ACC112 (cell line): ENCODE results near the gene UGT2B7.
A peak's percentile ranks its signal among the peaks of the same experiment; 100 is the strongest.
"Not testable (repeated sequence)": the region's sequence is repeated elsewhere in the genome, so short reads cannot be mapped to it uniquely, and the experiment has no call there.

Source experiments
- H2AFZ ChIP-seq: fragments of 200-600 bp; sonication (generic); one replicate; pipeline ENCODE4 v1.6.0; 2017; ENCODE audit warnings: antibody characterized with exemption, low read length; ENCODE audit not compliant: unreplicated experiment
- H3K27ac ChIP-seq: fragments of 200-600 bp; sonication (generic); 2 replicates; pipeline ENCODE4 v1.5.1; 2014; ENCODE audit warnings: low read depth, mild to moderate bottlenecking, antibody characterized with exemption, low read length, moderate library complexity
- H3K27me3 ChIP-seq: fragments of 200-600 bp; sonication (generic); 2 replicates; pipeline ENCODE4 v1.6.1; 2014; ENCODE audit warnings: mild to moderate bottlenecking, antibody characterized with exemption, low read length, moderate library complexity, mixed read lengths; ENCODE audit not compliant: insufficient read depth
- H3K36me3 ChIP-seq: fragments of 200-600 bp; sonication (generic); 2 replicates; pipeline ENCODE4 v1.6.1; 2016; ENCODE audit warnings: mild to moderate bottlenecking, antibody characterized with exemption, low read length, moderate library complexity, mixed read lengths; ENCODE audit not compliant: insufficient read depth
- H3K4me1 ChIP-seq: fragments of 200-600 bp; sonication (generic); one replicate; pipeline ENCODE4 v1.6.1; 2016; ENCODE audit warnings: low read length, mixed read lengths; ENCODE audit not compliant: insufficient read depth, unreplicated experiment, control insufficient read depth
- H3K4me3 ChIP-seq: fragments of 200-600 bp; sonication (generic); 2 replicates; pipeline ENCODE4 v1.5.1; 2014; ENCODE audit warnings: mild to moderate bottlenecking, low read depth, low read length
- H3K79me2 ChIP-seq: fragments of 200-600 bp; sonication (generic); one replicate; pipeline ENCODE4 v1.6.0; 2016; ENCODE audit warnings: low read length; ENCODE audit not compliant: control insufficient read depth, unreplicated experiment, insufficient read depth

UGT2B7 gene

DNA sequence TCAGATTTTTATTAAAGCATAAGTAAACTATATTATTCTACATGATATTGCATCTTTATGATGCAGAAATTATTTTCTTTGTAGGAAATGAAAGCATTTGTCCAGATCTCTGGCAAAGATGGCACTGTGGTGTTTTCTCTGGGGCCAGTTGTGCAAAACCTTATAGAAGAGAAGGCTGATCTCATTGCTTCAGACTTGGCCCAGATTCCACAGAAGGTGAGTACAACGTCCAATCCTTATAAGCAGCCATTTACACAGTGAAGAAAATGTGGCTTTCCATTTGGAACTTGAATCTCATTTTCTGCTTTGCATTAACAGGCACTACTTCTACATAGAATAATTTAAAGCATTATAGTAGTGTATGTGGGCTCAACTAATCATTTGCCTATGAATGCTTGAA lies 6.9 kb upstream of the UGT2B7 start:
- no peaks in the 10 kb centered on the region for H3K79me2 ChIP-seq
- H3K4me1 ChIP-seq: peaks cover 18% of the 10 kb centered on the region
- H2AFZ ChIP-seq: no peak overlapping the region
- H3K27me3 ChIP-seq: no peaks in the 10 kb centered on the region
- H3K27ac ChIP-seq: no peak overlapping the region
- H3K36me3 ChIP-seq: no peaks in the 10 kb centered on the region
- H3K4me3 ChIP-seq: no peak overlapping the region

GRCh38 chr4:69092190-69092589 lies 4.1 kb upstream of the UGT2B7 start:
- Histone ChIP-seq H3K27ac (peak overlapping the region; percentile 65), H3K79me2 (no peaks in the 10 kb centered on the region), H3K4me1 (peaks cover 41% of the 10 kb centered on the region), H3K36me3 (no peaks in the 10 kb centered on the region), H3K27me3 (no peaks in the 10 kb centered on the region), H2AFZ (peak overlapping the region; percentile 71), H3K4me3 (0 out of 2 replicates have a peak overlapping the region, but pooled peaks have one; percentile 27)

- H3K36me3 ChIP-seq: no peaks in the 10 kb centered on the region
- no peak overlapping the region for H3K4me3 ChIP-seq
- H3K27ac ChIP-seq: no peak overlapping the region; the same call in 1 of the 2 replicates
- H3K79me2 ChIP-seq: no peaks in the 10 kb centered on the region
- no peaks in the 10 kb centered on the region for H3K27me3 ChIP-seq
- peaks cover 41% of the 10 kb centered on the region for H3K4me1 ChIP-seq
- H2AFZ ChIP-seq: peak overlapping the region; percentile 47
Observed at GRCh38 chr4:69092980-69093568, 3.2 kb upstream of the UGT2B7 start.

DNA sequence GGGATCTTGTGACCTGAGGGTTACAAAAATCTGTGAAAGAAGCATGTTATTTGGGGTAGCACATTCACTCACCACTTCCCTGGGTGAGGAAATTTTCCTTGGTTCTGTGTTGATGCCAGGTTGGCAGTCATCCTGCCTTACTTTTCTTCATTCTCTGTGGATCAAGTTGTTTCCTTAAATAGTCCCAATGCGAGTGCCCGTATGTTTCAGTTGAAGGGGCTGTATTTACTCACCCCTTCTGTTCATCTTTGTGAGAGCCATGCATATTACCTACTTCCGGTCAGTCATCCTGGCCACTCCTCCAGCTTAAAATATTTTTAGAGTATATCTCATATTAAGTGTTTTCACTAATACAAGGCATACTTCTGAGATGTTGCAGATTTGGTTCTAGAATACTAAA lies 2.6 kb upstream of the UGT2B7 start:
- Histone ChIP-seq H3K4me1 (peaks cover 41% of the 10 kb centered on the region), H2AFZ (no peak overlapping the region), H3K27ac (no peak overlapping the region), H3K36me3 (no peaks in the 10 kb centered on the region), H3K79me2 (no peaks in the 10 kb centered on the region), H3K4me3 (no peak overlapping the region), H3K27me3 (no peaks in the 10 kb centered on the region)

GRCh38 chr4:69095301-69095731 lies 958 bp upstream of the UGT2B7 start:
- Histone ChIP-seq H3K79me2 (no peaks in the 10 kb centered on the region), H3K27ac (peak overlapping the region; percentile 75)

DNA sequence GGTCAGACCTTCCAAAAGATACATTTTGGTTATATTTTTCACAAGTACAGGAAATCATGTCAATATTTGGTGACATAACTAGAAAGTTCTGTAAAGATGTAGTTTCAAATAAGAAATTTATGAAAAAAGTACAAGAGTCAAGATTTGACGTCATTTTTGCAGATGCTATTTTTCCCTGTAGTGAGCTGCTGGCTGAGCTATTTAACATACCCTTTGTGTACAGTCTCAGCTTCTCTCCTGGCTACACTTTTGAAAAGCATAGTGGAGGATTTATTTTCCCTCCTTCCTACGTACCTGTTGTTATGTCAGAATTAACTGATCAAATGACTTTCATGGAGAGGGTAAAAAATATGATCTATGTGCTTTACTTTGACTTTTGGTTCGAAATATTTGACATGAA lies 536 bp downstream of the UGT2B7 start:
- no peaks in the 10 kb centered on the region for H3K36me3 ChIP-seq
- H3K4me3 ChIP-seq: no peak overlapping the region
- H3K27ac ChIP-seq: no peak overlapping the region; the same call in 1 of the 2 replicates
- peaks cover 37% of the 10 kb centered on the region for H3K4me1 ChIP-seq
- H3K27me3 ChIP-seq: no peaks in the 10 kb centered on the region
- H2AFZ ChIP-seq: no peak overlapping the region
- no peaks in the 10 kb centered on the region for H3K79me2 ChIP-seq

More at GRCh38 chr4:69095301-69095731, 958 bp upstream of the UGT2B7 start:
- Histone ChIP-seq H3K4me3 (no peak overlapping the region), H3K36me3 (no peaks in the 10 kb centered on the region), H2AFZ (peak overlapping the region; percentile 20), H3K27me3 (no peaks in the 10 kb centered on the region), H3K4me1 (peaks cover 41% of the 10 kb centered on the region)

DNA sequence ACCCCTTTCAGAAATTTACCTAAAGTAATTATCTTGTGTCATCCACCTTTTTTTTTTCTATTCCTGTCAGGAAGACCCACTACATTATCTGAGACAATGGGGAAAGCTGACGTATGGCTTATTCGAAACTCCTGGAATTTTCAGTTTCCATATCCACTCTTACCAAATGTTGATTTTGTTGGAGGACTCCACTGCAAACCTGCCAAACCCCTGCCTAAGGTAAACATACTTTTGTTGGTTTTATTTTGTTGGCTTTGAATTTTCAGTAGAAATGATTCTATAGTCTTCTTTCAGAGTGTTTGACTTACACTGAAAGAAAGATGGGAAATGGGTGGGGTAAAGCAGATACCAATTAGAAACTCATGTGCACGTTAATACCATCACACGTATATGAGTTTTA lies 2.2 kb downstream of the UGT2B7 start:
- H3K79me2 ChIP-seq: no peaks in the 10 kb centered on the region

DNA sequence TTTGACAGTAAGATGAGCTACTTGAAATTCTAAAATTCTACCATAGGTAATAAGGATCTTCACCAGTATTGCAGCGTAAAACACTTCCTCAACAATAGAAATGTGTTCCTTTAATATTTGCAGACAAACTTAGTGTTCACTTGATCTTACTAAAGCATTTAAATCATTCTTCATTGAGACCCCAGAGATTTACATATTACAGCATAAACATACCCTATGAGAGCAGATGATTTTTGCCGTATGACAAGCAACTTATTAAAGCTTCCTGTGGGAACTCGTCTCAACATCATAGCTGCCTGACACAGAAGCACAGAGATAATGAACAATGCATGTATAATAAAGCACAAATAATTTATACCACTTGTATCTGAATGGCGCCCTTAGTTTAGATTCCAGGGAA lies 3.6 kb downstream of the UGT2B7 start:
- Histone ChIP-seq H2AFZ (no peak overlapping the region), H3K36me3 (no peaks in the 10 kb centered on the region), H3K27ac (no peak overlapping the region), H3K79me2 (no peaks in the 10 kb centered on the region), H3K4me1 (peaks cover 18% of the 10 kb centered on the region), H3K4me3 (no peak overlapping the region), H3K27me3 (no peaks in the 10 kb centered on the region)

More for the DNA sequence above, 2.2 kb downstream of the UGT2B7 start:
- Histone ChIP-seq H3K27me3 (no peaks in the 10 kb centered on the region), H3K4me3 (no peak overlapping the region), H3K4me1 (peaks cover 24% of the 10 kb centered on the region), H3K36me3 (no peaks in the 10 kb centered on the region), H2AFZ (no peak overlapping the region), H3K27ac (no peak overlapping the region)

DNA sequence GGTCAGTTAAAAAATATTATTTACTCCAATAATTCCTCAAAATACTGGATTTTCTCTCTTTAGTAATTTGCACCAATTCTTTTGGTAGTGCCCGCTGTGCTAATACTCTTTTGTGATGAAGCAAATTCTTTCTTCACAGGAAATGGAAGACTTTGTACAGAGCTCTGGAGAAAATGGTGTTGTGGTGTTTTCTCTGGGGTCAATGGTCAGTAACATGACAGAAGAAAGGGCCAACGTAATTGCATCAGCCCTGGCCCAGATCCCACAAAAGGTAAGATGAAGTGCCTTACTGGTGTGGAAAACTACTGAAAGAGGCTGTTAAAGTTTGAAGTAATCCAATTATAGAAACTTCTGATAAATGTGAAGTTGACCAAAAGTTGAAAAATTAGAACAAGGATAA lies 6.4 kb downstream of the UGT2B7 start:
- H3K27ac ChIP-seq, H3K4me1 ChIP-seq, H3K36me3 ChIP-seq, H2AFZ ChIP-seq, H3K27me3 ChIP-seq, H3K4me3 ChIP-seq, H3K79me2 ChIP-seq: not testable (repeated sequence)

DNA sequence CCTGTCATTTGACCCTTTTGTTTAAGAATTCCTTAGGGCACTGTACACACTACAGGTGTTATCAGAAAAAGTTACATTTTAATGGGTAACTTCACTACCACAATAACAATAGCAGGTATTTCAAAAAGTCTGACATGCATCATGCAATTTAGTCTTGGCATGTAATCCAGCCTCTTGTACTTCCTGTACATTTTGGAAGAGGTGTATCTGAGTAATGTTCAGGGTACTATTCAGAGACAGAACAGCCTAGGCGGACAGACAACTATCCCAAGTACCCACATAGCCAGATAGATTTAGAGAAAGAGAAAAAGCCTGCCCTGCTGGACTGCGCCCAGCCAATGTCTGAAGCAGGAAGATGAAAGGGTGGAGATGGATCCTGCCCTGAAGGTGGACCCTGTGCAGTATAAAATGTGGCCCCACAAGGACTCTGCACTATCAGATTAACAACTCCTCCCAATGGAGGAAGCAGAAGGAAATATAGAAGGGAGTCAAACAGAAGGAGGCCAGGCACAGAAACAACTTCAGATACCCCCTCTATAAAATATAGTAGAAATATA lies 8.5 kb downstream of the UGT2B7 start:
- Histone ChIP-seq H3K4me1 (no peaks in the 10 kb centered on the region), H3K4me3 (no peak overlapping the region), H3K27me3 (no peaks in the 10 kb centered on the region), H3K79me2 (no peaks in the 10 kb centered on the region), H3K36me3 (no peaks in the 10 kb centered on the region), H3K27ac (no peak overlapping the region), H2AFZ (no peak overlapping the region)

DNA sequence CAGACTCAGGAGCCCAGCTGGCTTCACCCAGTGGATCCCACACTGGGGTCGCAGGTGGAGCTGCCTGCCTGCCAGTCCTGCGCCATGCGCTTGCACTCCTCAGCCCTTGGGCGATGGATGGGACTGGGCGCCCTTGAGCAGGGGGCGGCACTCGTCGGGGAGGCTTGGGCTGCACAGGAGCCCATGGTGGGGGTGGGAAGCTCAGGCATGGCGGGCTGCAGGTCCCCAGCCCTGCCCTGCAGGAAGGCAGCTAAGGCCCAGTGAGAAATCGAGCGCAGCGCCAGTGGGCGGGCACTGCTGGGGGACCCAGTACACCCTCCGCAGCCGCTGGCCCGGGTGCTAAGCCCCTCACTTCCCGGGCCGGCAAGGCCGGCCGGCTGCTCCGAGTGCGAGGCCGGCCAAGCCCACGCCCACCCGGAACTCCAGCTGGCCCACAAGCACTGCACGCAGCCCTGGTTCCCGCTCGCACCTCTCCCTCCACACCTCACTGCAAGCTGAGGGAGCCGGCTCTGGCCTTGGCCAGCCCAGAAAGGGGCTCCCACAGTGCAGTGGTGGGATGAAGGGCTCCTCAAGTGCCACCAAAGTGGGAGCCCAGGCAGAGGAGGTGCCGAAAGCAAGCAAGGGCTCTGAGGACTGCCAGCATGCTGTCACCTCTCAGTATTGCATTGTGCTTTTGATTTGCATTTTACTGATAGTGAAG lies 19.0 kb downstream of the UGT2B7 start:
- not testable (repeated sequence) for H3K79me2 ChIP-seq, H2AFZ ChIP-seq, H3K4me3 ChIP-seq, H3K4me1 ChIP-seq, H3K27me3 ChIP-seq, H3K36me3 ChIP-seq, H3K27ac ChIP-seq
